Umbilical cord (tissue), 2 donors: ENCODE measurements around the gene NEDD8. TPM values are rescaled to one million over a fixed set of nuclear protein-coding genes. Genes with fewer than 3 reads are reported as not detected.
A peak's percentile ranks its signal among the peaks of the same experiment; 100 is the strongest.
"Not testable (repeated sequence)": the region's sequence is repeated elsewhere in the genome, so short reads cannot be mapped to it uniquely, and the experiment has no call there.

Experiments used
- DNase-seq: peaks from one replicate; pipeline ENCODE4 v3.0.0-alpha.2; 2015; ENCODE audit warnings: low spot score
- total RNA-seq: library from RNA; depleted of rRNA; stranded (reverse); fragments of >200 nt; gene quantifications from one replicate; pipeline ENCODE4 v1.2.3, GENCODE V29; 2014; ENCODE audit warnings: low replicate concordance; ENCODE audit not compliant: insufficient read depth

NEDD8 gene
- total RNA-seq, 1 donor from 2014 or later: 68.6 TPM

- DNase-seq: no peak
Measured at GRCh38 chr14:24249230-24250021, 17.3 kb upstream of the NEDD8 start.

GRCh38 chr14:24247422-24247821 lies 15.3 kb upstream of the NEDD8 start:
- DNase-seq: no peak

GRCh38 chr14:24246765-24247212 lies 14.6 kb upstream of the NEDD8 start:
- no peak for DNase-seq

- not testable (repeated sequence) for DNase-seq
Measured at GRCh38 chr14:24245350-24245749, 13.2 kb upstream of the NEDD8 start.

GRCh38 chr14:24243336-24243836 lies 11.2 kb upstream of the NEDD8 start:
- no peak for DNase-seq

- DNase-seq: peak; percentile 98
Measured at GRCh38 chr14:24241829-24242443, 9.8 kb upstream of the NEDD8 start.

- no peak for DNase-seq
Measured at GRCh38 chr14:24240110-24240918, 8.1 kb upstream of the NEDD8 start.

- DNase-seq: no peak
Measured at GRCh38 chr14:24238527-24239037, 6.4 kb upstream of the NEDD8 start.

GRCh38 chr14:24238123-24238522 lies 6.0 kb upstream of the NEDD8 start:
- DNase-seq: no peak

GRCh38 chr14:24237463-24237955 lies 5.3 kb upstream of the NEDD8 start:
- DNase-seq: no peak

GRCh38 chr14:24236689-24237462 lies 4.7 kb upstream of the NEDD8 start:
- no peak for DNase-seq

- no peak for DNase-seq
Measured at GRCh38 chr14:24235804-24236688, 3.9 kb upstream of the NEDD8 start.

GRCh38 chr14:24234095-24235005 lies 2.2 kb upstream of the NEDD8 start:
- no peak for DNase-seq

GRCh38 chr14:24233538-24233866 lies 1.3 kb upstream of the NEDD8 start:
- DNase-seq: no peak

GRCh38 chr14:24232645-24233537 lies 724 bp upstream of the NEDD8 start, which contains the start of gene GMPR2:
GMPR2 (plus strand) TSS chr14:24232929; CDS start chr14:24233254, 325 bp downstream.
- peak; percentile 89 for DNase-seq

GRCh38 chr14:24231263-24232120 lies 675 bp downstream of the NEDD8 start:
- DNase-seq: no peak

- DNase-seq: no peak
Measured at GRCh38 chr14:24228902-24229301, 3.3 kb downstream of the NEDD8 start.
